Nephron (organoid): ENCODE data around the gene ADSS1.

Source experiments
- H3K27ac Mint-ChIP-seq, 3 experiments: 2 replicates each; pipeline ENCODE4 v1.8.0; 2020; ENCODE audit warnings: mixed read lengths in 3 of 3, mild to moderate bottlenecking in 2 of 3, moderate library complexity in 1 of 3
- H3K27me3 Mint-ChIP-seq: 2 replicates; pipeline ENCODE4 v1.8.0; 2021; ENCODE audit warnings: low read depth, mild to moderate bottlenecking, moderate library complexity, mixed read lengths
- H3K36me3 Mint-ChIP-seq: 2 replicates; pipeline ENCODE4 v1.8.0; 2020; ENCODE audit warnings: low read depth, mixed read lengths
- H3K4me1 Mint-ChIP-seq: 2 replicates; pipeline ENCODE4 v1.8.0; 2020; ENCODE audit warnings: mixed read lengths
- H3K4me3 Mint-ChIP-seq, 3 experiments: 2 replicates each; pipeline ENCODE4 v1.8.0; 2020; ENCODE audit warnings: mild to moderate bottlenecking in 3 of 3, mixed read lengths in 3 of 3, moderate library complexity in 2 of 3
- H3K9me3 Mint-ChIP-seq: 2 replicates; pipeline ENCODE4 v1.8.0; 2020; ENCODE audit warnings: mixed read lengths
- TF ChIP-seq, protein P1 (sequence below), 3 experiments: fragments of 200-600 bp; sonication (generic); IDR thresholded peaks; one replicate each; pipeline ENCODE4 v1.5.0; 2021; ENCODE audit warnings: antibody characterized with exemption in 3 of 3; ENCODE audit not compliant: unreplicated experiment in 3 of 3

Gene ADSS1

GRCh38 chr14:104772707-104773504, 48.9 kb downstream of the ADSS1 start:
- H3K4me1 Mint-ChIP-seq, result peaks cover 8% of the 10 kb centered on the region
- no peak overlapping the region for H3K4me3 Mint-ChIP-seq
- H3K27me3 Mint-ChIP-seq, result no peaks in the 10 kb centered on the region
- no peak overlapping the region for H3K27ac Mint-ChIP-seq
- no peaks in the 10 kb centered on the region for H3K9me3 Mint-ChIP-seq
- TF ChIP-seq, protein P1, sequence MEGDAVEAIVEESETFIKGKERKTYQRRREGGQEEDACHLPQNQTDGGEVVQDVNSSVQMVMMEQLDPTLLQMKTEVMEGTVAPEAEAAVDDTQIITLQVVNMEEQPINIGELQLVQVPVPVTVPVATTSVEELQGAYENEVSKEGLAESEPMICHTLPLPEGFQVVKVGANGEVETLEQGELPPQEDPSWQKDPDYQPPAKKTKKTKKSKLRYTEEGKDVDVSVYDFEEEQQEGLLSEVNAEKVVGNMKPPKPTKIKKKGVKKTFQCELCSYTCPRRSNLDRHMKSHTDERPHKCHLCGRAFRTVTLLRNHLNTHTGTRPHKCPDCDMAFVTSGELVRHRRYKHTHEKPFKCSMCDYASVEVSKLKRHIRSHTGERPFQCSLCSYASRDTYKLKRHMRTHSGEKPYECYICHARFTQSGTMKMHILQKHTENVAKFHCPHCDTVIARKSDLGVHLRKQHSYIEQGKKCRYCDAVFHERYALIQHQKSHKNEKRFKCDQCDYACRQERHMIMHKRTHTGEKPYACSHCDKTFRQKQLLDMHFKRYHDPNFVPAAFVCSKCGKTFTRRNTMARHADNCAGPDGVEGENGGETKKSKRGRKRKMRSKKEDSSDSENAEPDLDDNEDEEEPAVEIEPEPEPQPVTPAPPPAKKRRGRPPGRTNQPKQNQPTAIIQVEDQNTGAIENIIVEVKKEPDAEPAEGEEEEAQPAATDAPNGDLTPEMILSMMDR (IDR thresholded peaks at IDR 0.05; ENCODE audit: unreplicated experiment in 3 of 3), result no peak
- peaks cover 34% of the 10 kb centered on the region for H3K36me3 Mint-ChIP-seq

DNA sequence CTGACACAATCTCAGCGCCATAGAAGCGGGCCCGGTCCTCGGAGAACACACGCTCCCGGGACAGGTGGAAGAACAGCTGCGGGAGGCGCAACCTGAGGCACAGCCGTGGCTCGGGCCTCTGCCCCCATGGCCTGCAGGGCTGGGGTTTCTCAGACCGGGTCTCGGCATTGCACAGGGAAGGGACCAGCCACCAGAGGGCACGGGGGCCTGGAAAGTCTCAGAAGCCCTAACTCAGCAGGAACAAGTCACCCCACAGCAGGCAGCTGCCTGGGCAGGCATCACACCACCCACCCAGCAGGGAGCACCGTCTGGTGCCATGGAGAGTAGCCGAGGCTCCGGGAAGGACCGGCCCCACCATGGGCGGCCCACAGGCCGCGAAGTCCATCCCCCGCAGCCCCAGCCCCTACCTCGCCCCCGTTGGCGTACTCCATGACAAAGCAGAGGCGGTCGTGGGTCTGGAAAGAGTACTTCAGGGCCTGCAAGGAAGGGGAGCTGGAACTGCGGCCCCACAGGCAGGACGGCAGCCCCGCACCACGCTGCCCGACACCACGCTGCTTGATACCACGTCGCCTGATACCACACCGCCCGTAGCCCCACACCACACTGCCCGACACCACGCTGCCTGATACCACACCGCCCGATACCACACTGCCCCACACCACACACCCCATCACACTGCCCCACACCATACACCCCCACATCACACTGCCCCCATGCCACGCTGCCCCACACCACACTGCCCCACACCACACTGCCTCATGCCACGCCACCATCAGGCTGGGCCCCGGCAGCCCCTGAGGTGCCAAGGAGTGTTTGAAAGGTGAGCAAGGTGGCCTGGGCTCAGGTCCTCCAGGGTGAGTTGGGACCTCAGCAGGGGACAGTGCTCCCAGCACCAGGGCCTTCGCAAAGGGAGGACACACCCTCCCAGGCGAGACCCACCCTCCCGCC, 49.8 kb downstream of the ADSS1 start:
- Mint-ChIP-seq H3K9me3 (no peaks in the 10 kb centered on the region), H3K27me3 (no peaks in the 10 kb centered on the region), H3K4me1 (peaks cover 8% of the 10 kb centered on the region), H3K4me3 (no peak overlapping the region), H3K27ac (peak overlapping the region in 1 of 3 experiments; percentile 27), H3K36me3 (peaks cover 34% of the 10 kb centered on the region)
- TF ChIP-seq, protein P1 (IDR thresholded peaks at IDR 0.05; ENCODE audit: unreplicated experiment in 3 of 3), result no peak

DNA sequence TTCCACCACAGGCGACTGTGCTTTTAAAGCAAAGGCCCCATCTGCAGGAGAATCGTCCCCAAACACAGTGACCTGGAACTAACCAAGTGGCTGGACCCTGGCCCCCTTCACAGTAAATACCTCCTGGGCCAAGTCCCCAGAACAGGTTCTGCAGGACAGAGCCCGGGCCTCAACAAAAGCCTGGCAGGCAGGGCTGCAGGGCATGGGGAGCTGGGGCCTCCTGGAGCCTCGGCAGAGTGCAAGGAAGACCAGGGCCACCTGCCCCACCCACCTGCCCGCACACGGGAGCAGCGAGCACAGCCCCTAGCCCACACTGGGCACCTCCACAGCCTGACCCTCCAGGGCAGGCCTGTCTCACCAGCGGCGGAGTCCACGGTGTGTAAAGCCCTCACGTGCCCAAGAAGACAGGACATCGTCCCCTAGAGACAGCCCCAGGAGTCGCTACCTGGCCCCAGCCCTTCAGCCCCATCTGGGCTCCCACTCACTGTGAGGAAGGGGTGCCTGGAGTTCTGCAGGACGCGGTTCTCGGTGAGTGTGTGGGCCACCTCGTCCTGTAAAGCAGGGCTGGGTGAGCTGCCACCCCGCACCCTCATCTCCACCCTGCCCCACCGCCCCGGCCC, 50.5 kb downstream of the ADSS1 start:
- Mint-ChIP-seq H3K4me1 (peaks cover 8% of the 10 kb centered on the region), H3K27me3 (no peaks in the 10 kb centered on the region), H3K9me3 (no peaks in the 10 kb centered on the region), H3K4me3 (no peak overlapping the region), H3K36me3 (peaks cover 34% of the 10 kb centered on the region), H3K27ac (peak overlapping the region in 1 of 3 experiments; percentile 27)
- TF ChIP-seq, protein P1 (IDR thresholded peaks at IDR 0.05; ENCODE audit: unreplicated experiment in 3 of 3), result no peak

GRCh38 chr14:104775073-104775489, 51.1 kb downstream of the ADSS1 start:
- TF ChIP-seq, protein P1 (IDR thresholded peaks at IDR 0.05; ENCODE audit: unreplicated experiment in 3 of 3), result no peak
- H3K27ac Mint-ChIP-seq, result no peak overlapping the region
- H3K27me3 Mint-ChIP-seq, result no peaks in the 10 kb centered on the region
- no peaks in the 10 kb centered on the region for H3K9me3 Mint-ChIP-seq
- peaks cover 2% of the 10 kb centered on the region for H3K4me1 Mint-ChIP-seq
- no peak overlapping the region for H3K4me3 Mint-ChIP-seq
- peaks cover 29% of the 10 kb centered on the region for H3K36me3 Mint-ChIP-seq

DNA sequence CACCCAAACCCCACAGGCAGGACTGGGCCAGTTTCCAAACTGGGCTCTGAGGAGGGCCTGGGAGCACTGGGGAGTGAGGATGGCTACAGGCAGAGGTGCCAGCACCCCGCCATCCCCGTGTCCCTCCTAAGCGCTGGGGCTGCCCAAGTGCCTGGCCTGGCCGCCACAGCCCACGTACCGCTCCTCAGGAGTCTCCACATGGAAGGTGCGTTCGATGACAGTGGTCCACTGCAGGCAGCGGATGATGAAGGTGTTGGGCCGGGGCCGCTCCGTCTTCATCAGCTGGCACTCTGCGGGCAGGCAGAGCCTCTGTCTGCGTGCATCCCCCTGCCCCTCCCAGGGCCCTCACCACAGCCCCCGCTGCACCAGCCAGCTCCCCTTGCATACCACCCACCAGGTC, 52.5 kb downstream of the ADSS1 start:
- TF ChIP-seq, protein P1 (IDR thresholded peaks at IDR 0.05; ENCODE audit: unreplicated experiment in 3 of 3), result no peak
- Mint-ChIP-seq H3K27ac (no peak overlapping the region), H3K9me3 (no peaks in the 10 kb centered on the region)

More for the DNA sequence above, 52.5 kb downstream of the ADSS1 start:
- Mint-ChIP-seq H3K4me3 (no peak overlapping the region), H3K27me3 (no peaks in the 10 kb centered on the region), H3K4me1 (no peaks in the 10 kb centered on the region), H3K36me3 (peaks cover 19% of the 10 kb centered on the region)
